GM19025 (cell line): Measurements from ENCODE around the gene OR8G5.

Experiments used
- ATAC-seq: cut with Tn5 transposase; IDR thresholded peaks from one replicate; pipeline ENCODE4 v1.9.1; 2021; ENCODE audit warnings: mild to moderate bottlenecking, low read depth, moderate library complexity; ENCODE audit not compliant: unreplicated experiment

The OR8G5 gene

GRCh38 chr11:124278261-124278660, 22.1 kb downstream of the OR8G5 start:
- no peak for ATAC-seq

- ATAC-seq: no peak
These were observed 29.6 kb downstream of the OR8G5 start for GRCh38 chr11:124285610-124286344.

- ATAC-seq: no peak
These were observed 38.5 kb downstream of the OR8G5 start for GRCh38 chr11:124294687-124295086.

- no peak for ATAC-seq
These were observed 39.8 kb downstream of the OR8G5 start for GRCh38 chr11:124296016-124296415.

GRCh38 chr11:124297921-124298320, 41.7 kb downstream of the OR8G5 start:
- no peak for ATAC-seq

GRCh38 chr11:124301548-124301947, 45.4 kb downstream of the OR8G5 start:
- no peak for ATAC-seq

GRCh38 chr11:124302347-124303125, 46.4 kb downstream of the OR8G5 start:
- ATAC-seq: no peak

GRCh38 chr11:124307093-124307492, 50.9 kb downstream of the OR8G5 start:
- no peak for ATAC-seq

- no peak for ATAC-seq
These were observed 54.5 kb downstream of the OR8G5 start for GRCh38 chr11:124310721-124311120.

- ATAC-seq: no peak
These were observed 55.1 kb downstream of the OR8G5 start for GRCh38 chr11:124311269-124311668.

- no peak for ATAC-seq
These were observed 55.5 kb downstream of the OR8G5 start for GRCh38 chr11:124311670-124312069.

GRCh38 chr11:124313131-124313530, 57.0 kb downstream of the OR8G5 start:
- ATAC-seq: no peak

- no peak for ATAC-seq
These were observed 57.7 kb downstream of the OR8G5 start, which contains the start of gene OR8D1 for GRCh38 chr11:124313849-124314248. TSS of gene OR8D1 (minus strand) at chr11:124313949. CDS start at chr11:124310766, 3,183 bp downstream.

- no peak for ATAC-seq
These were observed 58.9 kb downstream of the OR8G5 start for GRCh38 chr11:124315052-124315451.
